BE2C (cell line): ENCODE data around the gene KCNA4.
"Not testable (repeated sequence)": the region's sequence is repeated elsewhere in the genome, so short reads cannot be mapped to it uniquely, and the experiment has no call there.

Experiments
- DNase-seq: peaks from one replicate; pipeline ENCODE4 v3.0.0-alpha.2; 2020
- H3K27me3 ChIP-seq: fragments of 250-450 bp; sonication (Bioruptor Pico); 2 replicates; pipeline ENCODE4 v1.5.1; 2020; ENCODE audit warnings: mild to moderate bottlenecking
- H3K36me3 ChIP-seq: fragments of 250-450 bp; sonication (Bioruptor Pico); 2 replicates; pipeline ENCODE4 v1.5.1; 2020; ENCODE audit warnings: mild to moderate bottlenecking
- H3K4me1 ChIP-seq: fragments of 250-450 bp; sonication (Bioruptor Pico); 2 replicates; pipeline ENCODE4 v1.5.1; 2020
- H3K4me3 ChIP-seq: 2 replicates; pipeline ENCODE4 v1.5.1; 2011; ENCODE audit warnings: low read depth, low read length
- H3K9me3 ChIP-seq: fragments of 250-450 bp; sonication (Bioruptor Pico); 2 replicates; pipeline ENCODE4 v1.5.1; 2020
- CTCF ChIP-seq: IDR thresholded peaks from 2 replicates; pipeline ENCODE4 v1.5.1; 2012; ENCODE audit warnings: mild to moderate bottlenecking, low read depth, low read length

Gene KCNA4

GRCh38 chr11:29984544-29984943 lies 32.3 kb downstream of the KCNA4 start:
- H3K36me3 ChIP-seq, result no peaks in the 10 kb centered on the region
- H3K4me3 ChIP-seq, result no peak overlapping the region
- no peaks in the 10 kb centered on the region for H3K27me3 ChIP-seq
- H3K9me3 ChIP-seq, result no peaks in the 10 kb centered on the region
- TF ChIP-seq CTCF, result no peak
- no peak for DNase-seq
- H3K4me1 ChIP-seq, result no peaks in the 10 kb centered on the region

DNA sequence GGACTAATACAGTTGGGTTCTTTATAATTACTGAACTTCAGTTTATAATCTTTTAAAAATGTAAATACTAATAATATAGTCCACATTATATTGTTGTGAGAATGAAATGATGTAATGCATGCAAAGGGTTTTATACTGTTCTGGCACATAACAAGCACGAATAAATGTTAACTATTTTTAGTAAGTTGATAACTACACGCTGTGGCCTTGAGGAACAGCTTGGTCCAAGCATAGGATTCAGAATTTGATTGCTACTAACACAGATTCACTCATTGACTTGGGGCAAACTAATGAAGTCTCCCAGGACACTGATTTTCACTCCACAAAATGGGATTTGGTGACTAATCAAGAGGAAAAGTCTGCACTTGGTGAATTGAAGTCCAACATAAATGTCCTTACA lies 38.3 kb downstream of the KCNA4 start:
- no peak for DNase-seq

DNA sequence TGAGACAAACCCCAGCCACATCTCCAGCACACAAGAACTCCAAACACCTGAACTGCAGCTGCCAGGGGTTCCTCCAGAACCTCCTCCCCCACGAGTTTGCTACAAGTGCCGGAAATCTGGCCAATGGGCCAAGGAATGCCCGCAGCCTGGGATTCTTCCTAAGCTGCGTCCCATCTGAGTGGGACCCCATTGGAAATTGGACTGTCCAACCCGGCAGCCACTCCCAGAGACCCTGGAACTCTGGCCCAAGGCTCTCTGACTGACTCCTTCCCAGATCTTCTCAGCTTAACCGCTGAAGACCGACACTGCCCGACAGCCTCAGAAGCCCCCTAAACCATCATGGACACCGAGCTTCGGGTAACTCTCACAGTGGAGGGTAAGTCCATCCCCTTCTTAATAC lies 41.2 kb downstream of the KCNA4 start:
- H3K4me1 ChIP-seq, H3K36me3 ChIP-seq, H3K9me3 ChIP-seq, H3K4me3 ChIP-seq, H3K27me3 ChIP-seq, DNase-seq: not testable (repeated sequence)

More for the DNA sequence above, 38.3 kb downstream of the KCNA4 start:
- Histone ChIP-seq H3K4me3 (no peak overlapping the region), H3K4me1 (no peaks in the 10 kb centered on the region), H3K27me3 (no peaks in the 10 kb centered on the region), H3K36me3 (no peaks in the 10 kb centered on the region), H3K9me3 (no peaks in the 10 kb centered on the region)
- TF ChIP-seq CTCF, result no peak

GRCh38 chr11:29963796-29964195 lies 53.0 kb downstream of the KCNA4 start:
- Histone ChIP-seq H3K36me3 (no peaks in the 10 kb centered on the region), H3K4me3 (no peak overlapping the region), H3K9me3 (no peaks in the 10 kb centered on the region), H3K4me1 (no peaks in the 10 kb centered on the region), H3K27me3 (no peaks in the 10 kb centered on the region)
- no peak for TF ChIP-seq CTCF
- DNase-seq, result no peak

DNA sequence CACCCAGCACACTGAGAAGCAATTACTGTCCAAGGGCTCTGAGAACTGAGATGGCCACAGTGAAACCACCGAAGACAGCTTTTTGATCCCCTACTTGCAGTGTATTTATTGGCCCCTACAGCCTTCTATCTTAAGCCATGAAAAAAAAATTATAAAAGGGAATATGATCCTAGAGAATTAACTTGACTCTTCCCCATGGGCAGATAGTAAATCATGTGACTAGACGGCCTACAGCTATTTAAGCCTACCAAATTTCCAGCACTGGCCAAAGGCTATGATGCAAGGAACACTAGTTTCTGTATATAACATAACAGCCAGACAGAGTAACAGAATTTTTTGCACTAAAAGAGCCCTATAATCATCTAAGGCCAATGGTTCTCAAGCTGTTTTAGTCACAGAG lies 53.8 kb downstream of the KCNA4 start:
- Histone ChIP-seq H3K36me3 (no peaks in the 10 kb centered on the region), H3K27me3 (no peaks in the 10 kb centered on the region), H3K9me3 (no peaks in the 10 kb centered on the region), H3K4me3 (no peak overlapping the region), H3K4me1 (no peaks in the 10 kb centered on the region)
- DNase-seq, result no peak
- no peak for TF ChIP-seq CTCF

GRCh38 chr11:29962243-29962642 lies 54.6 kb downstream of the KCNA4 start:
- TF ChIP-seq CTCF, result 0 out of 2 replicates have a peak, but pooled peaks have one; percentile 19
- peak; percentile 4 for DNase-seq

More at GRCh38 chr11:29962243-29962642, 54.6 kb downstream of the KCNA4 start:
- Histone ChIP-seq H3K4me3 (no peak overlapping the region), H3K27me3 (no peaks in the 10 kb centered on the region), H3K9me3 (no peaks in the 10 kb centered on the region), H3K36me3 (no peaks in the 10 kb centered on the region), H3K4me1 (no peaks in the 10 kb centered on the region)
